NB4 (cell line): ENCODE data around the gene SMYD5.

Experiments
- MYC ChIP-seq: IDR thresholded peaks from 2 replicates; pipeline ENCODE4 v1.6.1; 2011; ENCODE audit warnings: low read depth, low read length
- POLR2A ChIP-seq: IDR thresholded peaks from 2 replicates; pipeline ENCODE4 v1.6.1; 2011; ENCODE audit warnings: mild to moderate bottlenecking; ENCODE audit not compliant: insufficient read length; ENCODE audit errors: extremely low read depth
- TF ChIP-seq, protein P1 (sequence below): IDR thresholded peaks from one replicate; pipeline ENCODE4 v1.5.1; 2012; ENCODE audit warnings: low read depth, low read length
- TF ChIP-seq, protein P2 (sequence below): IDR thresholded peaks from 2 replicates; pipeline ENCODE4 v1.6.1; 2011; ENCODE audit warnings: low read depth, low read length

DNA sequence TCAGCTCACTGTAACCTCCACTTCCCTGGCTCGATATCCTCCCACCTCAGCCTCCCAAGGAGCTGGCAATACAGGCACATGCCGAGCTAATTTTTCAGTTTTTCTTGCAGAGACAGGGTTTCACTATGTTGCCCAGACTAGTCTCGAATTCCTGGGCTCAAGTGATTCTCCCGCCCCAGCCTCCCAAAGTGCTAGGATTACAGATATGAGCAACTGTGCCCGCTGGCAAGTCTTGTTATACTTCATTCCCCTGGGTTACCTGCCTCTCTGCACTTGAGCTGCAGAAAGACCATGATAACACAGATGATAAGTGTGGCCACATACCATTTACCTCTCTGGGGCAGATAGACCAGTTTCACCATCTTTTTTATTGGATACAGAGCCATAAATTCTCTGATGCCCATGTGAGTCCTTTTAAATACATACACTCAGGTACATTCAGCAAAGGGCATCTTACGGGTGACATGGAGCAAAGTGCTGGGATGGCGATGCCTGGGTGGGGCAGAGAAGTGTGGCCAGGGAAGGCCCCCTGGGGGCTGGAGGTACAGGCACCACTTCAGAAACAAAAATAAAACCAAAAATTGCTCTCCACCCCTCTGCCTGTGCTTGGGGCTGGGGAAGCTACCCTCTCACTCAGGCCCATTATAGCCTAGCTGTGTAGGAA, 40.4 kb downstream of the SMYD5 start:
- TF ChIP-seq, protein P1, sequence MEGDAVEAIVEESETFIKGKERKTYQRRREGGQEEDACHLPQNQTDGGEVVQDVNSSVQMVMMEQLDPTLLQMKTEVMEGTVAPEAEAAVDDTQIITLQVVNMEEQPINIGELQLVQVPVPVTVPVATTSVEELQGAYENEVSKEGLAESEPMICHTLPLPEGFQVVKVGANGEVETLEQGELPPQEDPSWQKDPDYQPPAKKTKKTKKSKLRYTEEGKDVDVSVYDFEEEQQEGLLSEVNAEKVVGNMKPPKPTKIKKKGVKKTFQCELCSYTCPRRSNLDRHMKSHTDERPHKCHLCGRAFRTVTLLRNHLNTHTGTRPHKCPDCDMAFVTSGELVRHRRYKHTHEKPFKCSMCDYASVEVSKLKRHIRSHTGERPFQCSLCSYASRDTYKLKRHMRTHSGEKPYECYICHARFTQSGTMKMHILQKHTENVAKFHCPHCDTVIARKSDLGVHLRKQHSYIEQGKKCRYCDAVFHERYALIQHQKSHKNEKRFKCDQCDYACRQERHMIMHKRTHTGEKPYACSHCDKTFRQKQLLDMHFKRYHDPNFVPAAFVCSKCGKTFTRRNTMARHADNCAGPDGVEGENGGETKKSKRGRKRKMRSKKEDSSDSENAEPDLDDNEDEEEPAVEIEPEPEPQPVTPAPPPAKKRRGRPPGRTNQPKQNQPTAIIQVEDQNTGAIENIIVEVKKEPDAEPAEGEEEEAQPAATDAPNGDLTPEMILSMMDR: no peak
- TF ChIP-seq POLR2A: peak; percentile 11
- TF ChIP-seq, protein P2, sequence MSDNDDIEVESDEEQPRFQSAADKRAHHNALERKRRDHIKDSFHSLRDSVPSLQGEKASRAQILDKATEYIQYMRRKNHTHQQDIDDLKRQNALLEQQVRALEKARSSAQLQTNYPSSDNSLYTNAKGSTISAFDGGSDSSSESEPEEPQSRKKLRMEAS: no peak
- no peak for TF ChIP-seq MYC
